Measurements from ENCODE around the gene PCMTD2.

PCMTD2 gene

DNA sequence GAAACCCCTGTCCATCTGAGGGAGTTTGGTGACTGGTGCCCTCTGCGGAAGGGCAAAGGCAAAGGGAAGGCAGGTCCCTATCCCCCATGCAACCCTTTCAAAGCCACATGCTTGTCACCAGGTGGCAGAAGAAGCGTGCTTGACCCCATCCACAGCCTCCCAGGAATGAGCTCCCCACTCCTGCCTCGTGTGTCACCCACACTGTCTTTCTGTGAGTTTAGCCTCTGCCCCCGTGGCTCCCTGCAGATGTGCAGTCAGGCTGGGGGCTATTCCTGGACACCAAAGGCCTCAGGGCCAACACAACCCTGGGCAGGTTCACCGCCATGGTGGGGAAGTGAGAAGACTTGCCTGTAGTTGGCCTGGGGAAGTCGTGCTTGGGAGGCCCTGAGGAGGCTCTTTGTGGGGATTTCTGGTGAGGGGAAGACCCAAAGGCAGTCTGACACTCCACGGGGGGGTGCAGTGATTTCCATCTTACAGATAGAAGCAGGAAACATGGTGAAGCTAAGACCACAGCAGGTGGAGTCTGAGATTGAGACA, 16.6 kb upstream of the PCMTD2 start:
- TF ChIP-seq SIN3A (IDR thresholded peaks at IDR 0.05; ENCODE audit: borderline replicate concordance, insufficient read depth, low read length) (no peak), FOXP2 (optimal IDR thresholded peaks at IDR 0.05; ENCODE audit: borderline replicate concordance, extremely low read depth, extremely low read length, insufficient read depth) (no peak), POLR2AphosphoS5 (IDR thresholded peaks at IDR 0.05; ENCODE audit: low read depth, low read length) (no peak), TAF1 (IDR thresholded peaks at IDR 0.05; ENCODE audit: borderline replicate concordance, insufficient read depth, low read length) (no peak)
- TF ChIP-seq, protein P1, sequence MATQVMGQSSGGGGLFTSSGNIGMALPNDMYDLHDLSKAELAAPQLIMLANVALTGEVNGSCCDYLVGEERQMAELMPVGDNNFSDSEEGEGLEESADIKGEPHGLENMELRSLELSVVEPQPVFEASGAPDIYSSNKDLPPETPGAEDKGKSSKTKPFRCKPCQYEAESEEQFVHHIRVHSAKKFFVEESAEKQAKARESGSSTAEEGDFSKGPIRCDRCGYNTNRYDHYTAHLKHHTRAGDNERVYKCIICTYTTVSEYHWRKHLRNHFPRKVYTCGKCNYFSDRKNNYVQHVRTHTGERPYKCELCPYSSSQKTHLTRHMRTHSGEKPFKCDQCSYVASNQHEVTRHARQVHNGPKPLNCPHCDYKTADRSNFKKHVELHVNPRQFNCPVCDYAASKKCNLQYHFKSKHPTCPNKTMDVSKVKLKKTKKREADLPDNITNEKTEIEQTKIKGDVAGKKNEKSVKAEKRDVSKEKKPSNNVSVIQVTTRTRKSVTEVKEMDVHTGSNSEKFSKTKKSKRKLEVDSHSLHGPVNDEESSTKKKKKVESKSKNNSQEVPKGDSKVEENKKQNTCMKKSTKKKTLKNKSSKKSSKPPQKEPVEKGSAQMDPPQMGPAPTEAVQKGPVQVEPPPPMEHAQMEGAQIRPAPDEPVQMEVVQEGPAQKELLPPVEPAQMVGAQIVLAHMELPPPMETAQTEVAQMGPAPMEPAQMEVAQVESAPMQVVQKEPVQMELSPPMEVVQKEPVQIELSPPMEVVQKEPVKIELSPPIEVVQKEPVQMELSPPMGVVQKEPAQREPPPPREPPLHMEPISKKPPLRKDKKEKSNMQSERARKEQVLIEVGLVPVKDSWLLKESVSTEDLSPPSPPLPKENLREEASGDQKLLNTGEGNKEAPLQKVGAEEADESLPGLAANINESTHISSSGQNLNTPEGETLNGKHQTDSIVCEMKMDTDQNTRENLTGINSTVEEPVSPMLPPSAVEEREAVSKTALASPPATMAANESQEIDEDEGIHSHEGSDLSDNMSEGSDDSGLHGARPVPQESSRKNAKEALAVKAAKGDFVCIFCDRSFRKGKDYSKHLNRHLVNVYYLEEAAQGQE (IDR thresholded peaks at IDR 0.05; ENCODE audit: insufficient read depth in 1 of 2, low read depth in 2 of 2, low read length in 2 of 2) = no peak

DNA sequence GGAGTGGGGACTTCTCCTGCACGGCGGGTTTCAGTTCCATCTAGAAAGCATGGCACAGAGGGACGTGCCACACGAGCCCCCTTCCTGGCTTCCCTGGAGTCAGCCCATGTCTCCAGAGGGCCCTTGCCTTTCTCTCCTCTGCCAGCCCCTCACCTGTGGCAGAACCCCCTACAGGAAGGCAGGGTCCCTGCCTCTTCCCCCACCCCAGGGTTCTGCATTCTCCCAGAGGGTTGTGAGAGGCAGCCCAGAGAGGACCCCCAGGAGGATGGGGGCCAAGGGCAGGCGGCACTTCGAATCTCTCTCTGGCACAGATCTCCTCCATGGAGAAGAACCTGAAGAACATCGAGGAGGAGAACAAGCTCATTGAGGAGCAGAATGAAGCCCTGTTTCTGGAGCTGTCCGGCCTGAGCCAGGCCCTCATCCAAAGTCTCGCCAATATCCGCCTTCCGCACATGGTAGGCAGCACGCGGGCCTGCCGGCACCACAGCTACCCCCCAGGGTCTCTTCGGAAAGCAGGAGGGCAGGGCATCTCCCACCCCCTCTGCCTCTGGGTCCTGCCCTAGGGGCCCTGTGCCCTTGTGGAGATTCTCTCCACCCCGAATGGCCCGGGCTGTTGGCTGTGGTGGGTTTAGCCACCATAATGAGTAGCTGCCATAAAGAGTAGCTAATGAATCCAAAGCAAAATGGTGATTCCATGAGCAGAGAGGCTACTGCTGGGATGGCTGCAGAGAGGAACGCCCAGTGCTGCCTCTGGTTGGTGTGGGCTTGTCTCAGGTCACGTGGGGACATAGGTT, 15.9 kb upstream of the PCMTD2 start:
- TF ChIP-seq SIN3A (IDR thresholded peaks at IDR 0.05; ENCODE audit: borderline replicate concordance, insufficient read depth, low read length) (no peak), POLR2AphosphoS5 (IDR thresholded peaks at IDR 0.05; ENCODE audit: low read depth, low read length) (no peak), TAF1 (IDR thresholded peaks at IDR 0.05; ENCODE audit: borderline replicate concordance, insufficient read depth, low read length) (no peak), FOXP2 (optimal IDR thresholded peaks at IDR 0.05; ENCODE audit: borderline replicate concordance, extremely low read depth, extremely low read length, insufficient read depth) (no peak)
- TF ChIP-seq, protein P1 (IDR thresholded peaks at IDR 0.05; ENCODE audit: insufficient read depth in 1 of 2, low read depth in 2 of 2, low read length in 2 of 2) = no peak

GRCh38 chr20:64240243-64241015, 15.1 kb upstream of the PCMTD2 start:
- TF ChIP-seq, protein P1 (IDR thresholded peaks at IDR 0.05; ENCODE audit: insufficient read depth in 1 of 2, low read depth in 2 of 2, low read length in 2 of 2) = no peak
- TF ChIP-seq POLR2AphosphoS5 (IDR thresholded peaks at IDR 0.05; ENCODE audit: low read depth, low read length) (no peak), FOXP2 (optimal IDR thresholded peaks at IDR 0.05; ENCODE audit: borderline replicate concordance, extremely low read depth, extremely low read length, insufficient read depth) (no peak), TAF1 (IDR thresholded peaks at IDR 0.05; ENCODE audit: borderline replicate concordance, insufficient read depth, low read length) (no peak), SIN3A (IDR thresholded peaks at IDR 0.05; ENCODE audit: borderline replicate concordance, insufficient read depth, low read length) (no peak)

GRCh38 chr20:64241061-64241460, 14.5 kb upstream of the PCMTD2 start:
- TF ChIP-seq, protein P1 (IDR thresholded peaks at IDR 0.05; ENCODE audit: insufficient read depth in 1 of 2, low read depth in 2 of 2, low read length in 2 of 2) = no peak
- no peak for TF ChIP-seq POLR2AphosphoS5 (IDR thresholded peaks at IDR 0.05; ENCODE audit: low read depth, low read length)

All from PFSK-1 (cell line).